Ascending aorta (tissue), 2 donors: ENCODE measurements around the gene IRGQ. TPM values are rescaled to one million over a fixed set of nuclear protein-coding genes. Genes with fewer than 3 reads are reported as not detected.
"Not testable (repeated sequence)": the region's sequence is repeated elsewhere in the genome, so short reads cannot be mapped to it uniquely, and the experiment has no call there.

Experiments
- DNase-seq, 2 donors: peaks; one replicate each; pipeline ENCODE4 v3.0.0-alpha.2; 2019; ENCODE audit warnings: low spot score in 2 of 2
- H3K27ac ChIP-seq, 2 donors: fragments of 200-600 bp; sonication (generic); one replicate each; pipeline ENCODE4 v1.5.1; 2016 to 2017; ENCODE audit warnings: mild to moderate bottlenecking in 1 of 2
- H3K27me3 ChIP-seq: fragments of 200-600 bp; sonication (generic); one replicate; pipeline ENCODE4 v1.5.1; 2017
- H3K36me3 ChIP-seq, 2 donors: fragments of 200-600 bp; sonication (generic); one replicate each; pipeline ENCODE4 v1.5.1; 2016
- H3K4me1 ChIP-seq, 2 donors: fragments of 200-600 bp; sonication (generic); one replicate each; pipeline ENCODE4 v1.5.1; 2016 to 2017; ENCODE audit warnings: mild to moderate bottlenecking in 1 of 2
- H3K4me3 ChIP-seq, 2 donors: fragments of 200-600 bp; sonication (generic); one replicate each; pipeline ENCODE4 v1.5.1; 2016 to 2017; ENCODE audit warnings: mild to moderate bottlenecking in 1 of 2
- H3K9me3 ChIP-seq, 2 donors: fragments of 200-600 bp; sonication (generic); one replicate each; pipeline ENCODE4 v1.5.1; 2016
- intact Hi-C: fragments of 100-400 bp; cut with DNase I; formaldehyde crosslinking; loops from one replicate; pipeline ENCODE4 v1.15.1; 2023
- total RNA-seq: library from RNA; depleted of rRNA; stranded (reverse); fragments of >200 nt; gene quantifications from one replicate; pipeline ENCODE4 v1.1.0, GENCODE V29; 2016
- TF ChIP-seq, protein P1 (sequence below), 3 experiments: fragments of 200-600 bp in 2 of 3; fragments of 450-650 bp in 1 of 3; sonication (generic) in 2 of 3; IDR thresholded peaks; one replicate each; pipeline ENCODE4 v1.5.1; 2016 to 2019; ENCODE audit warnings: antibody characterized with exemption in 3 of 3, mild to moderate bottlenecking in 1 of 3, moderate library complexity in 1 of 3

The IRGQ gene
- total RNA-seq, 1 donor from 2014 or later: 17.2 TPM

- peak overlapping the region; percentile 63 to 77 for H3K4me3 ChIP-seq
Observed at GRCh38 chr19:43640424-43640757, 44.5 kb upstream of the IRGQ start.

DNA sequence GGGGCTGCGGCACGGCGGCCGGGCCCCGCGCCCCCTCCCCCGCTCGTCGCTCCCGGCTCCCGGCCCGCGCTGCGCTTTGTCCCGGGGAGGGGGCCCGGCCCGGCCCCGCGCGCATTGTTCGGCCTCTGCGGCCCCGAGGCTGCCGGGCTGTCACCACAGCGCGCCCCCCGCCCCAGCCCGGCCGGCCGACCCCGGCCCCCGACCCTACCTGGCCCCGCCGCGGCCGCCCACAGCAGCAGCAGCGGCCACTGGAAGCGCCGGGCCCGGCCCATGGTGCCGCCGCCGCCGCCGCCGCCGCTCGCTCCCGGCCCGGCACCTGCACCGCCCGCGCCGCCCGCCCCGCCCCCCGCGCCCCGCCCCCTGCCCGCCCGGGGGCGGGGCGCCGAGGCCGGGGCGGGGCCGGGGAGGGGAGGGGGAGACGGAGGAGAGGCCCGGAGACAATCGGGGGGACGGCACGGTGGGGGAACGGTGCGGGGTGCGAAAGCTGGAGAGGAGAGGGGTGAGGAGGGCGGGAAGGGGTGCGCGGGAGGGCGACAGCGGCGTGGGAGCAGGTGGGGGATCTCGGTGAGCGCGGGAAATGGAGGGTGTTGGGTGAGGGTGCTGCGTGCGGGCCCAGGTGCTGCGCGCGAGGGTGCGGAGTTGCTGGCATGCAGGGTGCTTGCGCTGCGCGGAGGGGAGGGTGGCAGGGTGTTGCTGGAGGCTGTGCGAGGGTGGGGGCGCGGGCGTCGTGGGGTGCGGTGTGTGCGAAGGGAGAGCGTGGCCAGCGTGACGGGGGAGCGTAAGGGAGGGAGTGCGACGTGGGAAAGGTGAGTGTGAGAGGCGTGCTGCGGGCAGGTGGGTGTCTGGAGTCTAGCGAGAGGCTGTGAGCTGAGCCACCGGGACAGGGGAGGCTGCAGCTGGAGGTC lies 43.8 kb upstream of the IRGQ start, which contains the start of gene CADM4:
CADM4 (minus strand) TSS at position 332 of the 905 bp plus-strand sequence; CDS start at position 272, 60 bp downstream.
- no peak for DNase-seq
- Histone ChIP-seq H3K36me3 (no peaks in the 10 kb centered on the region), H3K4me1 (peaks cover 0 to 7% of the 10 kb centered on the region in 2 donors), H3K4me3 (peak within 1 kb of the TSS; percentile 63 to 77), H3K27me3 (no peaks in the 10 kb centered on the region), H3K9me3 (no peaks in the 10 kb centered on the region), H3K27ac (no peak within 1 kb of the TSS)
- TF ChIP-seq, protein P1, sequence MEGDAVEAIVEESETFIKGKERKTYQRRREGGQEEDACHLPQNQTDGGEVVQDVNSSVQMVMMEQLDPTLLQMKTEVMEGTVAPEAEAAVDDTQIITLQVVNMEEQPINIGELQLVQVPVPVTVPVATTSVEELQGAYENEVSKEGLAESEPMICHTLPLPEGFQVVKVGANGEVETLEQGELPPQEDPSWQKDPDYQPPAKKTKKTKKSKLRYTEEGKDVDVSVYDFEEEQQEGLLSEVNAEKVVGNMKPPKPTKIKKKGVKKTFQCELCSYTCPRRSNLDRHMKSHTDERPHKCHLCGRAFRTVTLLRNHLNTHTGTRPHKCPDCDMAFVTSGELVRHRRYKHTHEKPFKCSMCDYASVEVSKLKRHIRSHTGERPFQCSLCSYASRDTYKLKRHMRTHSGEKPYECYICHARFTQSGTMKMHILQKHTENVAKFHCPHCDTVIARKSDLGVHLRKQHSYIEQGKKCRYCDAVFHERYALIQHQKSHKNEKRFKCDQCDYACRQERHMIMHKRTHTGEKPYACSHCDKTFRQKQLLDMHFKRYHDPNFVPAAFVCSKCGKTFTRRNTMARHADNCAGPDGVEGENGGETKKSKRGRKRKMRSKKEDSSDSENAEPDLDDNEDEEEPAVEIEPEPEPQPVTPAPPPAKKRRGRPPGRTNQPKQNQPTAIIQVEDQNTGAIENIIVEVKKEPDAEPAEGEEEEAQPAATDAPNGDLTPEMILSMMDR (IDR thresholded peaks at IDR 0.05): no peak
- intact Hi-C loops: no loop called here

More at GRCh38 chr19:43640424-43640757, 44.5 kb upstream of the IRGQ start:
- H3K4me1 ChIP-seq: peaks cover 0 to 7% of the 10 kb centered on the region in 2 donors
- no peaks in the 10 kb centered on the region for H3K36me3 ChIP-seq
- no peaks in the 10 kb centered on the region for H3K27me3 ChIP-seq
- DNase-seq: no peak
- H3K9me3 ChIP-seq: no peaks in the 10 kb centered on the region
- intact Hi-C loops: no loop called here
- no peak overlapping the region for H3K27ac ChIP-seq
- TF ChIP-seq, protein P1 (IDR thresholded peaks at IDR 0.05): no peak

DNA sequence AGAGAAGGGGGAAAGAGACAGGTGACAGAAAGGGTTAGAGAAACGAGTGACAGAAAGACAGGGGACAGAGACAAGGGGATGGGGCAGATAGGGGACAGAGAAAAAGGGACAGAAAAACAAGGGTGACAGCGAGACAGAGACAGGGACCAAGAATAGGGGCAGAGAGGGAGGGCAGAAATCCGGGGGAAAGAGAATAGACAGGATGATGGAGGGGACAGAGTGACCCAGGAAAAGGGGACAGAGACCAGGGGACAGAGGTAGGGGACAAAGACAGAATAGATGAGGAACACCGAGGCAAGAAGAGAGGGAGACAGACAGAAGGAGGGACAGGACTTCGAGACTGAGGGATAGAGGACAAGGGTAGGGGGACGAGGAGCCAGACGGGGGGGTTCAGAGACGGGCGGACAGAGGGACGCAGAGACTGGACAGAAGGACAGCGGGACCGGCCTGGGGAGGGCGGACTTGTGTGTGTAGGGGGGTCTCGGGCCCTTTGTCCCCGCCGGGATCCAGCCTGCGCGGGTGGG lies 43.1 kb upstream of the IRGQ start:
- no peaks in the 10 kb centered on the region for H3K27me3 ChIP-seq
- H3K4me3 ChIP-seq: peak overlapping the region; percentile 63 to 77
- TF ChIP-seq, protein P1 (IDR thresholded peaks at IDR 0.05): no peak
- no peak overlapping the region for H3K27ac ChIP-seq
- no peaks in the 10 kb centered on the region for H3K36me3 ChIP-seq
- intact Hi-C loops: no loop called here
- H3K9me3 ChIP-seq: no peaks in the 10 kb centered on the region
- peaks cover 0 to 7% of the 10 kb centered on the region in 2 donors for H3K4me1 ChIP-seq
- DNase-seq: no peak

DNA sequence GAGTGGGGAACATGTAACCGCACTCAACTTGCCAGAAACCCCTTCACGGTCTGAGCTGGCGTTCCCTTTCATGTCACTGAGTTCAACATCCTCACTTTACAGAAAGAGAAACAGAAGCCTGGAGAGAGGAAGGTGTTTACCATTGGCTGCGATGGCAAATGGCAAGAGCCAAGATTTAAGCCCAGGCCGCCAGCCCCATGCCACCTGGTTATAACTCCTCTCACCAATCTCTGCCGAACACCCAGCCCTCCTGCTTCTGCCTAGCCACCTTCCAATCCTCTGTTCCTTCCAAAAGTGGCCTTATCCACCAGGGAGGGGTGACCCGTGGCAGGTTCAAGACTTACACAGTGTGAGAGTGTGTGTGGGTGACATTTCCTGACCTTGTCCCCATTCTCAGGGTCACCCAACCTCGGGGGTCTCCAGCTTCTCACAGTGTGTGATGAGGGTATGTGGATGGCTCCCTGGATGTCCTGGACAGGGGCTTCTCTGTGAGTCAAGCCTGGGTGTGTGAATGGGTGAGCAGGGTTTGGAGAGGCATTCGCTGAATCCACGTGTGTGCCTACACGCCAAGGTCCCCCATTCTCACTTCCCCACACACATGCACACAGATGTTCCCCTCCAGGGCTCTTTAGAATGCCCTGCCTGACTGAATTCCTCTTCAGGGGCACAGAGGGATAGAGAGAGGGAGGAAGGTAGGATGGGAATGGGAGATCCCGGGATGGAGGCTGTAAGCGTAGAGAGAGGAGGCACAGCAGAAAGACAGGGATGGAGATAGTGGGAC lies 42.5 kb upstream of the IRGQ start:
- no peak for DNase-seq
- Histone ChIP-seq H3K36me3 (no peaks in the 10 kb centered on the region), H3K27me3 (no peaks in the 10 kb centered on the region), H3K4me3 (no peak overlapping the region), H3K9me3 (no peaks in the 10 kb centered on the region), H3K27ac (no peak overlapping the region), H3K4me1 (peaks cover 0 to 7% of the 10 kb centered on the region in 2 donors)
- intact Hi-C loops: no loop called here
- TF ChIP-seq, protein P1 (IDR thresholded peaks at IDR 0.05): no peak

GRCh38 chr19:43636121-43636683 lies 40.3 kb upstream of the IRGQ start:
- DNase-seq: no peak
- H3K27ac ChIP-seq: no peak overlapping the region
- TF ChIP-seq, protein P1 (IDR thresholded peaks at IDR 0.05): no peak
- H3K36me3 ChIP-seq: no peaks in the 10 kb centered on the region
- H3K4me3 ChIP-seq: no peak overlapping the region
- H3K27me3 ChIP-seq: no peaks in the 10 kb centered on the region
- H3K9me3 ChIP-seq: no peaks in the 10 kb centered on the region
- intact Hi-C loops: no loop called here
- H3K4me1 ChIP-seq: peaks cover 0 to 7% of the 10 kb centered on the region in 2 donors

DNA sequence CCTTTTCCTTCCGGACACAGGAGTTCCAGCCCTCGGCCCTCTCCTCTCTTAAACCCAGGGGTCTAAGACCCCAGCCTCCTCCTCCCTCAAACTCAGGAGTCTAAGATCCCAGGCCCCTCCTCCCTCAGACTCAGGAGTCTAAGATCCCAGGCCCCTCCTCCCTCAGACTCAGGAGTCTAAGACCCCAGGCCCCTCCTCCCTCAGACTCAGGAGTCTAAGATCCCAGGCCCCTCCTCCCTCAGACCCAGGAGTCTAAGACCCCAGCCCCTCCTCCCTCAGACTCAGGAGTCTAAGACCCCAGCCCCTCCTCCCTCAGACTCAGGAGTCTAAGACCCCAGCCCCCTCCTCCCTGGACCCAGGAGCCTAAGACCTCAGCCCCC lies 39.6 kb upstream of the IRGQ start:
- intact Hi-C loops, H3K27me3 ChIP-seq, H3K4me3 ChIP-seq: not testable (repeated sequence)

More for the DNA sequence above, 39.6 kb upstream of the IRGQ start:
- H3K36me3 ChIP-seq, H3K9me3 ChIP-seq, H3K4me1 ChIP-seq, DNase-seq, H3K27ac ChIP-seq: not testable (repeated sequence)
